HEK293T (cell line): ENCODE data around the gene SHMT2.
"Not testable (repeated sequence)": the region's sequence is repeated elsewhere in the genome, so short reads cannot be mapped to it uniquely, and the experiment has no call there.

ENCODE experiments used
- CTCF ChIA-PET: fragments of 350-600 bp; formaldehyde crosslinking; extraction: SDS; loops from one replicate; lab custom pipeline; 2021; ENCODE audit warnings: antibody characterized with exemption, inconsistent platforms; lab: Yijun Ruan, JAX
- POLR2A ChIA-PET: fragments of 350-600 bp; formaldehyde crosslinking; extraction: SDS; loops from one replicate; lab custom pipeline; 2020; ENCODE audit warnings: antibody characterized with exemption, inconsistent platforms; lab: Yijun Ruan, JAX
- DNase-seq: peaks from one replicate; pipeline ENCODE4 v3.0.0; 2012; ENCODE audit warnings: mixed read lengths; ENCODE audit errors: extremely low spot score
- CTBP1 ChIP-seq: fragments of 450-650 bp; IDR thresholded peaks from 2 replicates; pipeline ENCODE4 v1.6.1; 2016; ENCODE audit warnings: borderline replicate concordance

The SHMT2 gene

DNA sequence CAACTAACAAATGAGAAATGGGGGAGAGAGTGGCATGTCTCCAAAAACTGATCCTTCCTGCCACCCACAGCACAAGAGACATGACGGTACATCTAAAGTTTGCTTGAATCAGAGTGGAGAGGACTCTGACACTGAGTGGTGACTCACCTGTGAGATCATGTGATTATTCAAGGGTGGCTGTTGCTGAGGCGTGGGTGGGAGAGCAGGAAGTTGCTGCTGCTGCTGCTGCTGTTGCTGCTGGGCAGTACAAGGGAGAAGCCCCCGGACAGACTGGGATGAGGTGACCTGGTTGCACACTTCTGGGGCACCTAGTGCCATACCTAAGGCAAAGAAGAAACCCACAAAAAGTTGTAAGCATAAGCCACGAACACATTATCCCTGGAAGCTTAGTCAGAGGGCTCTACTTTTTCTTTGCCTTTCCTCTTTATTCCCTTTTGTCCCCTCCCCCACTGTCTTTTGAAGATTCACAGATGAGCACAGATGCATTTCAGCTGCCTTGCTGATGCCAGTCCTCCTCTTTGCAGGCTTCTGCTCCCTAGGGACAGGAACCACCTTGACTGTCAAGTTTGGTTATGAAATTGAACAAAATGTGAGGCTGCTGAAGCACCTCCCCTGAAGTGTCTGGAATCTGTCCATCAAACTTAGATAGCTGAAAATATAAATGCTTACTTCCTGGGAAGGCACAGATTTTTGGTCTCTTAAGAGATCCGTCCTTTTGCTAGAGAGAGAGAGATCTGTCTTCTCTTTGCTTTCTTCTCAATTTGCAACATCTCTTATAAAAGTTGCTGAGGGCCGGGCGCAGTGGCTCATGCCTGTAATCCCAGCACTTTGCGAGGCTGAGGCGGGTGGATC is 50.9 kb downstream of the SHMT2 start:
- ChIA-PET POLR2A (no interaction called here), CTCF (no interaction called here)
- TF ChIP-seq CTBP1, result no peak
- DNase-seq, result no peak

DNA sequence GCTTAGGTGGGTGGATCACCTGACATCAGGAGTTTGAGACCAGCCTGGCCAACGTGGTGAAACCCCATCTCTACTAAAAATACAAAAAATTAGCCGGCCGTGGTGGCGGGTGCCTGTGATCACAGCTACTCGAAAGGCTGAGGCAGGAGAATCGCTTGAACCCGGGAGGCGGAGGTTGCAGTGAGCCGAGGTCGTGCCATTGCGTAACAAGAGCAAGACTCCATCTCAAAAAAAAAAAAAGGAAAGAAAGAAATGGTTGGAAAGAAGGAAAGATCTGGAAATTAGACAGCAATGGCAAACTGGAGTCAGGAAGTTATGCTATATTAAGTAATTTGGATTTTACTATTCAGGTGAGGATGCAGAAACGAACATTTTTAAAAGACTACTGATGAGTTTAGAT is 52.6 kb downstream of the SHMT2 start:
- POLR2A ChIA-PET, result interaction anchor here (0.6 kb wide), 1 partner anchor 1514 kb away, joined by 4 read pairs; no protein-coding TSS in a partner anchor
- CTCF ChIA-PET, result interaction anchor here (0.6 to 1.2 kb wide), 2 partner anchors 38 to 170 kb away, joined by 3 read pairs; no protein-coding TSS in a partner anchor
- DNase-seq, result not testable (repeated sequence)
